Neural crest cell (in vitro differentiated cells): ENCODE results near the gene HK2. TPM values are rescaled to one million over a fixed set of nuclear protein-coding genes. Genes with fewer than 3 reads are reported as not detected.

Source experiments
- DNase-seq: peaks from one replicate; pipeline ENCODE4 v3.0.0; 2021; ENCODE audit warnings: low read depth, mixed read lengths, low spot score
- H3K27ac Mint-ChIP-seq: one replicate; pipeline ENCODE4 v1.8.0; 2021; ENCODE audit warnings: mild to moderate bottlenecking, mixed read lengths; ENCODE audit not compliant: unreplicated experiment
- H3K27me3 Mint-ChIP-seq: 2 replicates; pipeline ENCODE4 v1.8.0; 2021; ENCODE audit warnings: low read depth, mild to moderate bottlenecking, mixed read lengths
- H3K36me3 Mint-ChIP-seq: 2 replicates; pipeline ENCODE4 v1.8.0; 2021; ENCODE audit warnings: low read depth, mild to moderate bottlenecking, mixed read lengths
- H3K4me1 Mint-ChIP-seq: 2 replicates; pipeline ENCODE4 v1.8.0; 2021; ENCODE audit warnings: mixed read lengths
- H3K4me3 Mint-ChIP-seq: one replicate; pipeline ENCODE4 v1.8.0; 2021; ENCODE audit warnings: mild to moderate bottlenecking, mixed read lengths
- H3K9me3 Mint-ChIP-seq: 2 replicates; pipeline ENCODE4 v1.8.0; 2021; ENCODE audit warnings: mixed read lengths
- CTCF ChIP-seq: fragments of 200-600 bp; sonication (generic); conservative IDR thresholded peaks from 2 replicates; pipeline ENCODE4 v1.5.0; 2021; ENCODE audit warnings: antibody characterized with exemption, mild to moderate bottlenecking
- total RNA-seq: library from RNA; stranded (reverse); gene quantifications from 2 replicates; pipeline ENCODE4 v1.2.1, GENCODE V29; 2021

Gene HK2
- total RNA-seq, 1 donor from 2014 or later: 40.1 TPM

GRCh38 chr2:74871414-74871813 lies 37.5 kb downstream of the HK2 start:
- Mint-ChIP-seq H3K4me1 (peaks cover 29% of the 10 kb centered on the region), H3K36me3 (peaks cover 9% of the 10 kb centered on the region), H3K4me3 (no peak overlapping the region), H3K27me3 (no peaks in the 10 kb centered on the region), H3K9me3 (no peaks in the 10 kb centered on the region), H3K27ac (no peak overlapping the region)
- DNase-seq: no peak
- TF ChIP-seq CTCF: no peak

- H3K36me3 Mint-ChIP-seq: peaks cover 9% of the 10 kb centered on the region
- H3K27ac Mint-ChIP-seq: no peak overlapping the region
- DNase-seq: no peak
- H3K9me3 Mint-ChIP-seq: no peaks in the 10 kb centered on the region
- no peak overlapping the region for H3K4me3 Mint-ChIP-seq
- peaks cover 19% of the 10 kb centered on the region for H3K4me1 Mint-ChIP-seq
- TF ChIP-seq CTCF: no peak
- no peaks in the 10 kb centered on the region for H3K27me3 Mint-ChIP-seq
These were observed 38.5 kb downstream of the HK2 start for GRCh38 chr2:74872389-74872836.

- Mint-ChIP-seq H3K27ac (no peak overlapping the region), H3K27me3 (no peaks in the 10 kb centered on the region), H3K36me3 (peaks cover 9% of the 10 kb centered on the region), H3K4me3 (no peak overlapping the region), H3K4me1 (peaks cover 12% of the 10 kb centered on the region), H3K9me3 (no peaks in the 10 kb centered on the region)
- TF ChIP-seq CTCF: no peak
- no peak for DNase-seq
These were observed 39.2 kb downstream of the HK2 start for GRCh38 chr2:74873012-74873665.

GRCh38 chr2:74873678-74874640 lies 40.0 kb downstream of the HK2 start:
- peak overlapping the region; percentile 11 for H3K27ac Mint-ChIP-seq
- H3K36me3 Mint-ChIP-seq: peaks cover 9% of the 10 kb centered on the region
- H3K27me3 Mint-ChIP-seq: no peaks in the 10 kb centered on the region
- no peaks in the 10 kb centered on the region for H3K9me3 Mint-ChIP-seq
- DNase-seq: no peak
- H3K4me1 Mint-ChIP-seq: peaks cover 4% of the 10 kb centered on the region
- no peak for TF ChIP-seq CTCF
- H3K4me3 Mint-ChIP-seq: no peak overlapping the region

- no peaks in the 10 kb centered on the region for H3K9me3 Mint-ChIP-seq
These were observed 42.4 kb downstream of the HK2 start for GRCh38 chr2:74876081-74876886.

More at GRCh38 chr2:74876081-74876886, 42.4 kb downstream of the HK2 start:
- Mint-ChIP-seq H3K27ac (no peak overlapping the region), H3K4me3 (no peak overlapping the region), H3K27me3 (no peaks in the 10 kb centered on the region), H3K36me3 (peaks cover 15% of the 10 kb centered on the region), H3K4me1 (peaks cover 4% of the 10 kb centered on the region)
- peak; percentile 36 for DNase-seq
- peak; percentile 86 for TF ChIP-seq CTCF
